ENCODE data around the gene PGA4.
"Not testable (repeated sequence)": the region's sequence is repeated elsewhere in the genome, so short reads cannot be mapped to it uniquely, and the experiment has no call there.

PGA4 gene

GRCh38 chr11:61245284-61245964 is 23.3 kb downstream of the PGA4 start:
- DNase-seq; intact Hi-C loops (cut with DNase I): not testable (repeated sequence)

- intact Hi-C loops (cut with DNase I): not testable (repeated sequence)
- peak in 2 of 10 donors; percentile 59 to 72 for DNase-seq
Observed at GRCh38 chr11:61248071-61248470, 25.9 kb downstream of the PGA4 start.

GRCh38 chr11:61249201-61249600 is 27.1 kb downstream of the PGA4 start:
- intact Hi-C loops (cut with DNase I): not testable (repeated sequence)
- DNase-seq: peak in 2 of 10 donors; percentile 53 to 56

- DNase-seq: peak in 1 of 10 donors; percentile 55
- intact Hi-C loops (cut with DNase I): not testable (repeated sequence)
Observed at GRCh38 chr11:61250796-61251765, 28.9 kb downstream of the PGA4 start.

GRCh38 chr11:61252332-61252731 is 30.2 kb downstream of the PGA4 start:
- intact Hi-C loops (cut with DNase I): not testable (repeated sequence)
- peak in 1 of 10 donors; percentile 5 for DNase-seq

GRCh38 chr11:61254403-61255025 is 32.4 kb downstream of the PGA4 start:
- intact Hi-C loops (cut with DNase I): no loop called here
- peak in 9 of 10 donors; percentile 23 to 91 (median 59) for DNase-seq

- peak in 2 of 10 donors; percentile 51 to 76 for DNase-seq
- intact Hi-C loops (cut with DNase I): no loop called here
Observed at GRCh38 chr11:61256710-61257482, 34.7 kb downstream of the PGA4 start.

GRCh38 chr11:61258546-61258945 is 36.4 kb downstream of the PGA4 start:
- DNase-seq: peak in 2 of 10 donors; percentile 55 to 59

GRCh38 chr11:61259363-61259762 is 37.2 kb downstream of the PGA4 start:
- DNase-seq: peak in 1 of 10 donors; percentile 32
- intact Hi-C loops (cut with DNase I): no loop called here

More at GRCh38 chr11:61258546-61258945, 36.4 kb downstream of the PGA4 start:
- intact Hi-C loops (cut with DNase I): no loop called here

- DNase-seq: peak in 1 of 10 donors; percentile 52
- intact Hi-C loops (cut with DNase I): no loop called here
Observed at GRCh38 chr11:61264371-61264770, 42.2 kb downstream of the PGA4 start.

- intact Hi-C loops (cut with DNase I): no loop called here
- peak in 3 of 10 donors; percentile 56 to 79 (median 59) for DNase-seq
Observed at GRCh38 chr11:61264795-61265194, 42.6 kb downstream of the PGA4 start.

GRCh38 chr11:61265357-61265756 is 43.2 kb downstream of the PGA4 start:
- peak in 2 of 10 donors; percentile 33 to 39 for DNase-seq
- intact Hi-C loops (cut with DNase I): no loop called here

- DNase-seq: no peak
- intact Hi-C loops (cut with DNase I): no loop called here
Observed at GRCh38 chr11:61266602-61267001, 44.5 kb downstream of the PGA4 start.

GRCh38 chr11:61267437-61267841 is 45.3 kb downstream of the PGA4 start:
- DNase-seq: peak in 3 of 10 donors; percentile 37 to 62 (median 41)
- intact Hi-C loops (cut with DNase I): no loop called here

- peak in 3 of 10 donors; percentile 43 to 78 (median 66) for DNase-seq
- intact Hi-C loops (cut with DNase I): no loop called here
Observed at GRCh38 chr11:61268588-61269250, 46.6 kb downstream of the PGA4 start.

GRCh38 chr11:61270354-61271076 is 48.4 kb downstream of the PGA4 start:
- peak in 2 of 10 donors; percentile 21 to 22 for DNase-seq
- intact Hi-C loops (cut with DNase I): no loop called here

GRCh38 chr11:61272731-61273130 is 50.6 kb downstream of the PGA4 start:
- DNase-seq: peak in 1 of 10 donors; percentile 2
- intact Hi-C loops (cut with DNase I): no loop called here
